ENCODE results near the gene ZBTB49. TPM values are rescaled to one million over a fixed set of nuclear protein-coding genes. Genes with fewer than 3 reads are reported as not detected.

ZBTB49 gene
- total RNA-seq, 1 donor = 6.2 TPM

DNA sequence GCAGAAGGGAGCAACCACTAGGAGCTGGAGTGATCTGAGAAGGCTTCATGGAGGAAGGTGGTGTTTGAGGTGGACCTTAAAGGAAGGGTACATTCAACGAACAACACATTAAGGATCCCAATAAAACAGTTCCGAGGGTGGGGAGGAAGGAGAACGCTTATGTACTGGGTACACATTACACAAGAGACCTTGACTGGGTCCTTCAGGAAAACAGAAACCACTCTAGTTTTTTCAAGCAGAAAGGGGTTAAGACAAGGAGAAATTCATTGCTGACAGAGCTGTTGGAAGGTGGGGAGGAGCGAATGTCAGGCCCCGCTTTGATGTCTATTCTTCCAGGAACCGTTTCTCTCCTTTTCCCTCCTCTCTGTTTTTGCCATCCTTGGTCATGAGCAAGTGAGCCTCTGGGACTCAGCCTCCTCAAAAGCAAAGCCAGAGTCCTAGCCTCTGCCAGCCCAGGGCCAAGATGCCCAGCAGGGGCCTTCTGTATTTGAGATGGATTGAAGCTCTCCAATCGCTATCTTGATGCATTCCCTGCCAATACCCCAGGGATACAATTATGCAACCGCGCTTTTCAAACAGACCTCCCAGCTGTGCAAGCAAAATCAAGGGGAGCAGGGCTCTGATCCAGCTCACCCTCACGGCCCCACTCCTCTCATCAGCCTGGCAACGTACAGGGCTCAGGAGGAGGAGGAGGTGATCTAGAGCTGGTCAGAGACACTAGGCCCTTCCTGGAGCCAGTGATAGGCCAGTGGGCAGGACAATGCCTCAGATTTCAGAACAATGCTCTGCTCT, 48.4 kb downstream of the ZBTB49 start:
- Histone ChIP-seq H3K36me3 (ENCODE audit: insufficient read depth, low read length) (no peaks in the 10 kb centered on the region), H4K20me1 (ENCODE audit: insufficient read depth, low read length) (no peaks in the 10 kb centered on the region), H3K4me1 (ENCODE audit: insufficient read depth, low read length) (no peaks in the 10 kb centered on the region), H3K4me2 (ENCODE audit: insufficient read depth, low read length) (no peak overlapping the region), H3K9me3 (ENCODE audit: low read depth, low read length) (no peaks in the 10 kb centered on the region), H2AFZ (ENCODE audit: low read length) (no peak overlapping the region), H3K4me3 (ENCODE audit: insufficient read depth, low read length) (no peak overlapping the region), H3K27me3 (ENCODE audit: insufficient read depth, low read length) (peaks cover 15% of the 10 kb centered on the region), H3K27ac (ENCODE audit: low read depth, low read length) (no peak overlapping the region), H3K79me2 (ENCODE audit: insufficient read depth, low read length) (no peaks in the 10 kb centered on the region)
- TF ChIP-seq CTCF (IDR thresholded peaks at IDR 0.05; ENCODE audit: extremely low read depth, low read depth, low read length) = no peak
- no peak for DNase-seq (ENCODE audit: insufficient read length, low spot score, missing footprints)

DNA sequence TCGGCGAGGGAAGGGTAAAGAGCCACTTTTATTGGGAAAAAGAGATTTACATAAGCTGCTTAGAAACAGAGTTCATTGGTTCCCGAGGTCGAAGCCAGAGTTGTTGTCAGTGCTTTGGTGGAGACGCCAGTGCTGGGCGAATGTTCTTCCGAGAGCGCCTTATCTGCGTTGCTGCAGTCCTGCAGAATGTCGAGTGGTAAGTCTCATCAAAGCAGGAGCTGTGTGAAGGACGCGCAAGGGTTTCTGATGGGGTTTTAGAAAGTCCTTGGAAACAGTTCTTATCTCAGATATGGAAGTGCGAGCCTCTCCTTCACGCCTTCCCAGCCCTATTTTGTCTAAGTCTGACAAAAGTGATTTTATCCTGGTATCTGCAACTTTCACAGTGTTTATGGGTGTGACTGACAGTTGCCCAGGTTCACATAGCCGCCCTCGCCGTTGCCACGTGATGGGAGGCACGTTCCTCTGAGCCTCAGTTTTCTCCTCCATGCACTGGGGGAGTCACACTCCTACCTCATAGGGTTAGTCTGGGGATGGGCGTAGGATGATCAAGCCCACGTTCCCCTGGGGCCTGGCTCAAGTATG, 49.5 kb downstream of the ZBTB49 start:
- no peaks in the 10 kb centered on the region for H3K79me2 ChIP-seq (ENCODE audit: insufficient read depth, low read length)
- H3K4me2 ChIP-seq (ENCODE audit: insufficient read depth, low read length) = no peak overlapping the region
- H3K4me3 ChIP-seq (ENCODE audit: insufficient read depth, low read length) = no peak overlapping the region
- no peaks in the 10 kb centered on the region for H3K36me3 ChIP-seq (ENCODE audit: insufficient read depth, low read length)
- no peaks in the 10 kb centered on the region for H3K4me1 ChIP-seq (ENCODE audit: insufficient read depth, low read length)
- DNase-seq (ENCODE audit: insufficient read length, low spot score, missing footprints) = no peak
- H3K27ac ChIP-seq (ENCODE audit: low read depth, low read length) = no peak overlapping the region
- H3K27me3 ChIP-seq (ENCODE audit: insufficient read depth, low read length) = peaks cover 18% of the 10 kb centered on the region
- H3K9me3 ChIP-seq (ENCODE audit: low read depth, low read length) = no peaks in the 10 kb centered on the region
- no peak overlapping the region for H2AFZ ChIP-seq (ENCODE audit: low read length)
- no peaks in the 10 kb centered on the region for H4K20me1 ChIP-seq (ENCODE audit: insufficient read depth, low read length)
- no peak for TF ChIP-seq CTCF (IDR thresholded peaks at IDR 0.05; ENCODE audit: extremely low read depth, low read depth, low read length)

GRCh38 chr4:4341861-4342650, 52.0 kb downstream of the ZBTB49 start:
- H3K4me1 ChIP-seq (ENCODE audit: insufficient read depth, low read length) = no peaks in the 10 kb centered on the region
- peaks cover 18% of the 10 kb centered on the region for H3K27me3 ChIP-seq (ENCODE audit: insufficient read depth, low read length)
- no peak overlapping the region for H3K4me3 ChIP-seq (ENCODE audit: insufficient read depth, low read length)
- no peak for DNase-seq (ENCODE audit: insufficient read length, low spot score, missing footprints)
- H4K20me1 ChIP-seq (ENCODE audit: insufficient read depth, low read length) = no peaks in the 10 kb centered on the region
- H3K4me2 ChIP-seq (ENCODE audit: insufficient read depth, low read length) = no peak overlapping the region
- H3K79me2 ChIP-seq (ENCODE audit: insufficient read depth, low read length) = no peaks in the 10 kb centered on the region
- H3K27ac ChIP-seq (ENCODE audit: low read depth, low read length) = no peak overlapping the region
- no peak for TF ChIP-seq CTCF (IDR thresholded peaks at IDR 0.05; ENCODE audit: extremely low read depth, low read depth, low read length)
- H2AFZ ChIP-seq (ENCODE audit: low read length) = no peak overlapping the region
- H3K36me3 ChIP-seq (ENCODE audit: insufficient read depth, low read length) = no peaks in the 10 kb centered on the region
- no peaks in the 10 kb centered on the region for H3K9me3 ChIP-seq (ENCODE audit: low read depth, low read length)

GRCh38 chr4:4343038-4343437, 53.0 kb downstream of the ZBTB49 start:
- Histone ChIP-seq H4K20me1 (ENCODE audit: insufficient read depth, low read length) (no peaks in the 10 kb centered on the region), H3K4me3 (ENCODE audit: insufficient read depth, low read length) (no peak overlapping the region), H3K27me3 (ENCODE audit: insufficient read depth, low read length) (peaks cover 12% of the 10 kb centered on the region), H3K9me3 (ENCODE audit: low read depth, low read length) (no peaks in the 10 kb centered on the region), H3K4me1 (ENCODE audit: insufficient read depth, low read length) (no peaks in the 10 kb centered on the region), H3K79me2 (ENCODE audit: insufficient read depth, low read length) (no peaks in the 10 kb centered on the region), H3K27ac (ENCODE audit: low read depth, low read length) (no peak overlapping the region), H3K36me3 (ENCODE audit: insufficient read depth, low read length) (no peaks in the 10 kb centered on the region), H2AFZ (ENCODE audit: low read length) (no peak overlapping the region), H3K4me2 (ENCODE audit: insufficient read depth, low read length) (no peak overlapping the region)
- no peak for DNase-seq (ENCODE audit: insufficient read length, low spot score, missing footprints)
- TF ChIP-seq CTCF (IDR thresholded peaks at IDR 0.05; ENCODE audit: extremely low read depth, low read depth, low read length) = no peak
